ENCODE measurements around the gene OR8G5.

DNA sequence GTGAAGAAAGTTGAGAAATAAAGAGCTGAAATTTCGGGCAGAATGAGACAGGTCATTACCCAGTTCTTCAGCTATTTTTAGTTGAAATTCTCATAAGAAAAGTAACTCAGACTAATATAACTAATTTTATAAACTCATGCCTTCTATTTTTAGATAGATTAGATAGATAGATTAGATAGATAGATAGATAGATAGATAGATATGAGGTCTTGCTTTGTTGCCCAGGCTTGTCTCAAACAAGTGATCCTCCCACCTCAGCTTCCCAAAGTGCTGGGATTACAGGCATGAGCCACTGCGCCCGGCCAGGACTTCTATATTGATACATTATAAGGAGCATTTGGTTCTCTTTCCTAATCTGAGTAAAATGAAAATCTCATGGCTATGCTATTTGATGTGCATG lies 42.1 kb upstream of the OR8G5 start:
- TF ChIP-seq, protein P1, sequence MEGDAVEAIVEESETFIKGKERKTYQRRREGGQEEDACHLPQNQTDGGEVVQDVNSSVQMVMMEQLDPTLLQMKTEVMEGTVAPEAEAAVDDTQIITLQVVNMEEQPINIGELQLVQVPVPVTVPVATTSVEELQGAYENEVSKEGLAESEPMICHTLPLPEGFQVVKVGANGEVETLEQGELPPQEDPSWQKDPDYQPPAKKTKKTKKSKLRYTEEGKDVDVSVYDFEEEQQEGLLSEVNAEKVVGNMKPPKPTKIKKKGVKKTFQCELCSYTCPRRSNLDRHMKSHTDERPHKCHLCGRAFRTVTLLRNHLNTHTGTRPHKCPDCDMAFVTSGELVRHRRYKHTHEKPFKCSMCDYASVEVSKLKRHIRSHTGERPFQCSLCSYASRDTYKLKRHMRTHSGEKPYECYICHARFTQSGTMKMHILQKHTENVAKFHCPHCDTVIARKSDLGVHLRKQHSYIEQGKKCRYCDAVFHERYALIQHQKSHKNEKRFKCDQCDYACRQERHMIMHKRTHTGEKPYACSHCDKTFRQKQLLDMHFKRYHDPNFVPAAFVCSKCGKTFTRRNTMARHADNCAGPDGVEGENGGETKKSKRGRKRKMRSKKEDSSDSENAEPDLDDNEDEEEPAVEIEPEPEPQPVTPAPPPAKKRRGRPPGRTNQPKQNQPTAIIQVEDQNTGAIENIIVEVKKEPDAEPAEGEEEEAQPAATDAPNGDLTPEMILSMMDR (IDR thresholded peaks at IDR 0.05; ENCODE audit: insufficient read depth, low read length, poor library complexity, severe bottlenecking): no peak
- no peak for TF ChIP-seq EZH2phosphoT487 (conservative IDR thresholded peaks at IDR 0.05; ENCODE audit: low read length)

All from SU-DHL-6 (cell line).